ENCODE results near the gene TOX2.
A peak's percentile ranks its signal among the peaks of the same experiment; 100 is the strongest.

Gene TOX2

DNA sequence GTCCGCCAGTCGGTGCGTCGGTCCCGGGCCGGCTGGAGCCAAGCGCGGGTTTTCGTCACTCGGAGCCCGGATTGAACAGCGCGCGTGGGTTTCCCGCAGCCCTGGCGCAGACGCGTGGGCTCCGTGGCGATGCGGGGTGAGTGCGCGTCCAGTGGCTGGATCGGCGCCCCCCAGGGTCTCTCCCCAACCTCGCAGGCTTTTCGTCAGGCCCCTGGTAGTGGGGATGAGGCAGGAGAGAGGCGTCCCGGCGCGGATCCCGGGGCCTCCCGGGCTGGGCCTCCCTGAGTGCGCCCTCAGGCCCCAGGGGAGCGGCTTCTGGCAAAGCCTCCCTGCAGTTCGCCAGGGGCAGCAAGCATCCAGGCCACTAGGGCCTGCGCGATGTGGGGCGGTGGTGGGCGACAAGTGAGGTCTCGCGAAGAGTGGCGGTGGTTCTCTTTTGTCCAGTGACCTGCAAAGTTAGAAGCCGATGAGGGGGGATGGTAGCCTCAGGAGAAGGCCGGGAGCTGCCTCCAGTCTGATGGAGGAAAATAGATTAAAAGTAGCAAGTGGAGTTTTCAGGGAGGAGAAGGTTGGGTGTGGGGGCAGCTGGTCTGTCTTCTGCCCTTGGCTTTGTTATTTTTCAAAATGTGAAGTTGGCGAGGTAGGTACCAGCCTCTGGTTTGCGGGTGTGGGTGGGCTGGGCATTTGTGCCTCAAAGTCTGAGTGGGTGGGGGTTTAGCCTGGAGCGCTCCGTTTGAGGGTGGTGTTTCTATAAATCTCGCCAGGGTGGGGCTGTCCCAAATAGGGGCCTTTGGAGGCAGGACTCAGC, 1.6 kb downstream of the TOX2 start:
- POLR2A ChIA-PET = no interaction called here
- Histone ChIP-seq H3K36me3 (ENCODE audit: control insufficient read depth in 4 of 4, insufficient read depth in 4 of 4, low read length in 3 of 4) (no peaks in the 10 kb centered on the region), H3K27me3 (replicated peaks in 2 of 5; ENCODE audit: control insufficient read depth in 4 of 5, insufficient read depth in 5 of 5, low read length in 4 of 5) (peaks cover 0 to 86% (median 42%) of the 10 kb centered on the region in 5 experiments), H3K4me1 (ENCODE audit: control extremely low read depth in 1 of 4, control insufficient read depth in 4 of 4, insufficient read depth in 4 of 4, low read length in 3 of 4) (peaks cover 0 to 16% (median 4%) of the 10 kb centered on the region in 4 experiments), H3K4me3 (ENCODE audit: control insufficient read depth in 1 of 7, extremely low read depth in 1 of 7, insufficient read depth in 4 of 7, low read depth in 2 of 7, low read length in 6 of 7) (no peak overlapping the region), H3K27ac (ENCODE audit: insufficient read depth in 1 of 2, low read depth in 1 of 2, low read length in 2 of 2, poor library complexity in 1 of 2, severe bottlenecking in 2 of 2) (no peak overlapping the region), H3K9me3 (ENCODE audit: control extremely low read depth in 1 of 5, control insufficient read depth in 4 of 5, insufficient read depth in 2 of 5, low read depth in 1 of 5, low read length in 4 of 5) (peaks cover 3 to 19% (median 16%) of the 10 kb centered on the region in 5 experiments)
- CTCF ChIA-PET = no interaction called here
- 8% methylated on average over 40 of the region's 50 CpGs for WGBS (ENCODE audit: insufficient coverage)
- DNase-seq = no peak

GRCh38 chr20:43916881-43917371, 2.3 kb downstream of the TOX2 start:
- H3K4me1 ChIP-seq (ENCODE audit: control extremely low read depth in 1 of 4, control insufficient read depth in 4 of 4, insufficient read depth in 4 of 4, low read length in 3 of 4) = peaks cover 0 to 16% (median 4%) of the 10 kb centered on the region in 4 experiments
- peaks cover 2 to 19% (median 15%) of the 10 kb centered on the region in 5 experiments for H3K9me3 ChIP-seq (ENCODE audit: control extremely low read depth in 1 of 5, control insufficient read depth in 4 of 5, insufficient read depth in 2 of 5, low read depth in 1 of 5, low read length in 4 of 5)
- H3K27ac ChIP-seq (ENCODE audit: insufficient read depth in 1 of 2, low read depth in 1 of 2, low read length in 2 of 2, poor library complexity in 1 of 2, severe bottlenecking in 2 of 2) = no peak overlapping the region
- H3K36me3 ChIP-seq (ENCODE audit: control insufficient read depth in 4 of 4, insufficient read depth in 4 of 4, low read length in 3 of 4) = no peaks in the 10 kb centered on the region
- no peak for DNase-seq
- ChIA-PET CTCF (no interaction called here), POLR2A (no interaction called here)
- H3K4me3 ChIP-seq (ENCODE audit: control insufficient read depth in 1 of 7, extremely low read depth in 1 of 7, insufficient read depth in 4 of 7, low read depth in 2 of 7, low read length in 6 of 7) = no peak overlapping the region
- peaks cover 0 to 92% (median 44%) of the 10 kb centered on the region in 5 experiments for H3K27me3 ChIP-seq (replicated peaks in 2 of 5; ENCODE audit: control insufficient read depth in 4 of 5, insufficient read depth in 5 of 5, low read length in 4 of 5)
- WGBS (ENCODE audit: insufficient coverage) = 22% methylated on average over 8 of the region's 9 CpGs

DNA sequence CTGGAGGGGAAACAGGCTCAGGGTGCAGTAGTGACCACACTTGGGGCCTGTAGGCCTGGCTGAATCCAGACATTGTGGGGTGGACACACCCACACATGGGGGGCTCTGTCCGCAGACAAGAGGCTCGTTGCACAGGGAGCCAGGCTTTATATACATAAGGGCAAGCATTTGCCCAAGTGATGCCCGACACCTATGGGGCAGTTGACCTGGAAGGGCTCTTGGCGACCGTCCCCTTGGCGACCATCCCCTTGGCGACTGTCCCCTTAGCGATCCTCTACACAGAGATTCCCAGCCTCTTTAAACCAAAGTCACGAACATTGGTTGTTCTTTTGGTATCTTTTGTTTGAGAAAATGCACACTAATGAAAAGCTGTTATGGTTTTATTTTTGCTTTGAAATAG, 2.7 kb downstream of the TOX2 start:
- CTCF ChIA-PET = no interaction called here
- no peak for DNase-seq
- no peak overlapping the region for H3K27ac ChIP-seq (ENCODE audit: insufficient read depth in 1 of 2, low read depth in 1 of 2, low read length in 2 of 2, poor library complexity in 1 of 2, severe bottlenecking in 2 of 2)
- peaks cover 0 to 92% (median 47%) of the 10 kb centered on the region in 5 experiments for H3K27me3 ChIP-seq (replicated peaks in 2 of 5; ENCODE audit: control insufficient read depth in 4 of 5, insufficient read depth in 5 of 5, low read length in 4 of 5)
- peaks cover 0 to 16% (median 12%) of the 10 kb centered on the region in 5 experiments for H3K9me3 ChIP-seq (ENCODE audit: control extremely low read depth in 1 of 5, control insufficient read depth in 4 of 5, insufficient read depth in 2 of 5, low read depth in 1 of 5, low read length in 4 of 5)
- no peak overlapping the region for H3K4me3 ChIP-seq (ENCODE audit: control insufficient read depth in 1 of 7, extremely low read depth in 1 of 7, insufficient read depth in 4 of 7, low read depth in 2 of 7, low read length in 6 of 7)
- POLR2A ChIA-PET = no interaction called here
- WGBS (ENCODE audit: insufficient coverage) = 85% methylated on average over 6 of the region's 9 CpGs
- peaks cover 0 to 16% (median 4%) of the 10 kb centered on the region in 4 experiments for H3K4me1 ChIP-seq (ENCODE audit: control extremely low read depth in 1 of 4, control insufficient read depth in 4 of 4, insufficient read depth in 4 of 4, low read length in 3 of 4)
- no peaks in the 10 kb centered on the region for H3K36me3 ChIP-seq (ENCODE audit: control insufficient read depth in 4 of 4, insufficient read depth in 4 of 4, low read length in 3 of 4)

GRCh38 chr20:43919686-43920403, 5.2 kb downstream of the TOX2 start:
- ChIA-PET CTCF (interaction anchor here (1.0 to 2.5 kb wide), 2 partner anchors 10 to 161 kb away, joined by 5 to 10 read pairs; no protein-coding TSS in a partner anchor), POLR2A (no interaction called here)
- Histone ChIP-seq H3K4me1 (ENCODE audit: control extremely low read depth in 1 of 4, control insufficient read depth in 4 of 4, insufficient read depth in 4 of 4, low read length in 3 of 4) (peaks cover 0 to 14% (median 4%) of the 10 kb centered on the region in 4 experiments), H3K27ac (ENCODE audit: insufficient read depth in 1 of 2, low read depth in 1 of 2, low read length in 2 of 2, poor library complexity in 1 of 2, severe bottlenecking in 2 of 2) (no peak overlapping the region), H3K4me3 (ENCODE audit: control insufficient read depth in 1 of 7, extremely low read depth in 1 of 7, insufficient read depth in 4 of 7, low read depth in 2 of 7, low read length in 6 of 7) (no peak overlapping the region), H3K36me3 (ENCODE audit: control insufficient read depth in 4 of 4, insufficient read depth in 4 of 4, low read length in 3 of 4) (no peaks in the 10 kb centered on the region), H3K27me3 (replicated peaks in 2 of 5; ENCODE audit: control insufficient read depth in 4 of 5, insufficient read depth in 5 of 5, low read length in 4 of 5) (peaks cover 0 to 89% (median 30%) of the 10 kb centered on the region in 5 experiments), H3K9me3 (ENCODE audit: control extremely low read depth in 1 of 5, control insufficient read depth in 4 of 5, insufficient read depth in 2 of 5, low read depth in 1 of 5, low read length in 4 of 5) (no peaks in the 10 kb centered on the region)
- 100% methylated on average over 1 of the region's 6 CpGs for WGBS (ENCODE audit: insufficient coverage)
- no peak for DNase-seq

DNA sequence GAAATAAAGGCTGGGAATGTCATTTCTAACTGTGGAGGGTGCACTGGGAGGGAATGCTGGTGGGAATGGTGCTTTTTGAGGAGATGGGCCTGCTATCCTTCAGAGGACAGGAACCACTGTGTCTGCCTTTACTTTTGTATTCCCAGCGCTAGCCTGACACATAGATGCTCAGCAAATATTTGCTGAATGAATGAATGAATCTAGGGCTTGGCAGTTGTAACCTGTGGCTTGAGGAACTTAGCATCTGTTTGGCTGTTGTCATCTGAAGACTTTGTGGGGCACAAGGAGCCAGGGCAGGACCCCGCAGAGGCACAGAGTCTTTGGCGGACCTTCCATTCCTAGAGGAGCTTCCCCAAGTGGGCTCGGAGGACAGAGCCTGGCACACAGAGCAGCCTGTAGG, 6.1 kb downstream of the TOX2 start:
- Histone ChIP-seq H3K9me3 (ENCODE audit: control extremely low read depth in 1 of 5, control insufficient read depth in 4 of 5, insufficient read depth in 2 of 5, low read depth in 1 of 5, low read length in 4 of 5) (no peaks in the 10 kb centered on the region), H3K4me3 (ENCODE audit: control insufficient read depth in 1 of 7, extremely low read depth in 1 of 7, insufficient read depth in 4 of 7, low read depth in 2 of 7, low read length in 6 of 7) (no peak overlapping the region), H3K27me3 (replicated peaks in 2 of 5; ENCODE audit: control insufficient read depth in 4 of 5, insufficient read depth in 5 of 5, low read length in 4 of 5) (peaks cover 0 to 88% (median 29%) of the 10 kb centered on the region in 5 experiments), H3K27ac (ENCODE audit: insufficient read depth in 1 of 2, low read depth in 1 of 2, low read length in 2 of 2, poor library complexity in 1 of 2, severe bottlenecking in 2 of 2) (no peak overlapping the region), H3K4me1 (ENCODE audit: control extremely low read depth in 1 of 4, control insufficient read depth in 4 of 4, insufficient read depth in 4 of 4, low read length in 3 of 4) (peaks cover 0 to 5% (median under 1%) of the 10 kb centered on the region in 4 experiments), H3K36me3 (ENCODE audit: control insufficient read depth in 4 of 4, insufficient read depth in 4 of 4, low read length in 3 of 4) (no peaks in the 10 kb centered on the region)
- 100% methylated on average over 4 of the region's 4 CpGs for WGBS (ENCODE audit: insufficient coverage)
- POLR2A ChIA-PET = no interaction called here
- no peak for DNase-seq
- CTCF ChIA-PET = interaction anchor here (2.5 kb wide), 1 partner anchor 160 kb away, joined by 10 read pairs; no protein-coding TSS in a partner anchor

DNA sequence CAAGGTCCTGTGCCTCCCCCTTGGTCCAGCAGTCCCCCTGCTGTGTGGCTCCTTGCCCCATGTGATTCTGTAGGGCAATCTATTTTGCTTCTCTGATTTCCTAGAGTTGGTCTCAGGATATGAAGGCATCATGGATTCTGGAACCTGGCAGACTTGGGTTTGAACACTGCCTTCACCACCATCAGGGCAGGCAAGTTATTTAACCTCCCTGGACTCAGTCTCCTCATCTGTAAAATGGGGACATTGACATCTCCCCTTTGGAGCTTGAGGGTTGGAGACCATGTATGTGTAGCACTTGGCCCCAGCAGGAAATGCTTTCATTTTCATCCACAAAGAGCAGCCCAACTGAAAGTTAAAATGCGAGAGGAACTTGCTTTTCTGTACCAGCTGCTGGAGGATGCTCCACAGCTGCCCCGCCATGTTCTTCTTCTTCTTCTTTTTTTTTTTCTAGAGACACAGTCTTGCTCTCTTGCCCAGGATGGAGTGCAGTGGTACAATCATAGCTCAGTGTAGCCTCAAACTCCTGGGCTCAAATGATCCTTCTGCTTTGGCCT, 6.7 kb downstream of the TOX2 start:
- POLR2A ChIA-PET = no interaction called here
- H3K27me3 ChIP-seq (replicated peaks in 2 of 5; ENCODE audit: control insufficient read depth in 4 of 5, insufficient read depth in 5 of 5, low read length in 4 of 5) = peaks cover 0 to 85% (median 27%) of the 10 kb centered on the region in 5 experiments

More for the DNA sequence above, 6.7 kb downstream of the TOX2 start:
- CTCF ChIA-PET = no interaction called here
- Histone ChIP-seq H3K36me3 (ENCODE audit: control insufficient read depth in 4 of 4, insufficient read depth in 4 of 4, low read length in 3 of 4) (no peaks in the 10 kb centered on the region), H3K4me3 (ENCODE audit: control insufficient read depth in 1 of 7, extremely low read depth in 1 of 7, insufficient read depth in 4 of 7, low read depth in 2 of 7, low read length in 6 of 7) (no peak overlapping the region), H3K27ac (ENCODE audit: insufficient read depth in 1 of 2, low read depth in 1 of 2, low read length in 2 of 2, poor library complexity in 1 of 2, severe bottlenecking in 2 of 2) (no peak overlapping the region), H3K4me1 (ENCODE audit: control extremely low read depth in 1 of 4, control insufficient read depth in 4 of 4, insufficient read depth in 4 of 4, low read length in 3 of 4) (no peaks in the 10 kb centered on the region), H3K9me3 (ENCODE audit: control extremely low read depth in 1 of 5, control insufficient read depth in 4 of 5, insufficient read depth in 2 of 5, low read depth in 1 of 5, low read length in 4 of 5) (no peaks in the 10 kb centered on the region)
- 56% methylated on average over 2 of the region's 2 CpGs for WGBS (ENCODE audit: insufficient coverage)
- DNase-seq = peak in 2 of 3 donors; percentile 36 to 44

Data from common myeloid progenitor, CD34-positive (primary cell).